Measurements from ENCODE around the gene SPRTN. TPM values are rescaled to one million over a fixed set of nuclear protein-coding genes. Genes with fewer than 3 reads are reported as not detected.

The SPRTN gene
- total and polyA plus RNA-seq, 2 of the 8 experiments (the other 6 are each of a cell fraction or from before 2014, with no cell fraction given), result 6.6 to 15.1 TPM

DNA sequence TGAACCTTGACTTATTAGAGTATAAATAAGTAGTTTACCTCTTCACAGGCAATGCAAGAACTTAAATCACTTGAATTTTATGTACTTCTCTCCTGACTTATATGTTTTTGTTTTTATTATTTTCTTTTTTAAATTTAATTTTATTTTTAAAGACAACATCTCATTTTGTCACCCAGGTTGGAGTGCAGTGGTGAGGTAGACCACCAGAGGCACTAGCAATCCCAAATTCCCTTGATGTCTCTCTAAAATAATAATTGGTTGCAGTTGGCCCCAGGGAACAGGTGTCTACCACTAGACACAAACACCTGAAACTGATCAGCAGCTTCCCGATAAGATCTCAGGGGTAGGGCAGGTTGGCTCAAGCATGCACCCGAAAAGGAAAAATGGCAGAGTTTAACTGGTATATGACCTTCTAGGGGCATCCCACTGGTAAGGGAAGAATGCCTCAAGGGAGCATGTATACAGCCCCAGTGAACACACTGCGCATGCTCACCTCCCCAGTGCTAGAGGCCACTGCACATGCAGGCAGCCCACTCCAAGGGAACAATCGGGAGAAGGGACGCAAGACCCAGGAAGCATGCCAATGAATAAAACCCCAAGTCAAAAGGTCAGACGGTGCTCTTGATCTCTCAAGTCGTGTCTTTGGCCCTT lies 15.1 kb upstream of the SPRTN start:
- no peak overlapping the region for H3K18ac ChIP-seq (ENCODE audit: extremely low read depth, low read length)
- DNase-seq (ENCODE audit: low read depth in 1 of 2, low spot score in 2 of 2) (no peak), FAIRE-seq (no peak)
- H3K14ac ChIP-seq (ENCODE audit: insufficient read length), result no peak overlapping the region
- H2BK20ac ChIP-seq (ENCODE audit: low read length), result no peak overlapping the region
- H2AK5ac ChIP-seq (ENCODE audit: low read depth, low read length), result no peak overlapping the region
- H3K23ac ChIP-seq (ENCODE audit: insufficient read length), result no peak overlapping the region
- no peak overlapping the region for H2AFZ ChIP-seq (ENCODE audit: low read length)
- no peak overlapping the region for H4K8ac ChIP-seq (ENCODE audit: extremely low read depth, insufficient read depth, low read length)
- H3K79me1 ChIP-seq (ENCODE audit: low read depth, low read length), result no peaks in the 10 kb centered on the region
- H3K79me2 ChIP-seq (ENCODE audit: control insufficient read depth in 1 of 2, insufficient read depth in 2 of 2, low read length in 2 of 2), result no peaks in the 10 kb centered on the region
- no peak overlapping the region for H3K4ac ChIP-seq (replicated peaks; ENCODE audit: insufficient read length, low read depth, low read length)
- no peak overlapping the region for H2BK120ac ChIP-seq (replicated peaks; ENCODE audit: low read depth, low read length)
- no peaks in the 10 kb centered on the region for H3K9me3 ChIP-seq (ENCODE audit: insufficient read depth in 2 of 2, low read depth in 1 of 2, low read length in 1 of 2)
- H3K27me3 ChIP-seq (replicated peaks in 1 of 4; ENCODE audit: control insufficient read depth in 3 of 4, extremely low read depth in 1 of 4, insufficient read depth in 3 of 4, low read length in 3 of 4), result no peaks in the 10 kb centered on the region
- H3K4me1 ChIP-seq (replicated peaks in 1 of 4; ENCODE audit: control insufficient read depth in 3 of 4, insufficient read depth in 4 of 4, low read length in 3 of 4), result no peaks in the 10 kb centered on the region
- H4K20me1 ChIP-seq (replicated peaks in 1 of 2; ENCODE audit: control insufficient read depth in 1 of 2, insufficient read depth in 2 of 2, low read length in 2 of 2), result peaks cover 2 to 3% of the 10 kb centered on the region in 2 experiments
- H3K4me3 ChIP-seq (ENCODE audit: extremely low read depth in 1 of 4, insufficient read depth in 2 of 4, low read depth in 3 of 4, low read length in 4 of 4), result no peak overlapping the region
- H3K4me2 ChIP-seq (ENCODE audit: insufficient read depth in 1 of 2, low read depth in 2 of 2, low read length in 2 of 2), result no peak overlapping the region
- H3K9ac ChIP-seq (replicated peaks in 1 of 4; ENCODE audit: extremely low read depth in 1 of 4, low read depth in 3 of 4, low read length in 3 of 4), result no peak overlapping the region
- no peak overlapping the region for H3K27ac ChIP-seq (ENCODE audit: low read depth, low read length)
- no peak overlapping the region for H4K5ac ChIP-seq (ENCODE audit: insufficient read length, low read depth, low read length)
- no peak overlapping the region for H3K56ac ChIP-seq (replicated peaks; ENCODE audit: insufficient read length, low read depth, low read length)
- POLR2A ChIA-PET (ENCODE audit: partially characterized antibody), result no interaction called here
- CTCF ChIA-PET (ENCODE audit: partially characterized antibody), result no interaction called here
- H3K23me2 ChIP-seq (ENCODE audit: low read depth, low read length), result no peaks in the 10 kb centered on the region
- H2BK5ac ChIP-seq (ENCODE audit: low read depth, low read length), result no peak overlapping the region
- TF ChIP-seq GABPA (IDR thresholded peaks at IDR 0.05; ENCODE audit: borderline replicate concordance, insufficient read depth, low read length) (no peak), SP1 (IDR thresholded peaks at IDR 0.05; ENCODE audit: low read depth, low read length) (no peak), RAD21 (IDR thresholded peaks at IDR 0.05 in 1 of 2, conservative IDR thresholded peaks at IDR 0.05 in 1 of 2; ENCODE audit: low read depth in 2 of 2, low read length in 2 of 2) (no peak), SP2 (IDR thresholded peaks at IDR 0.05; ENCODE audit: low read length) (no peak)
- TF ChIP-seq, protein P1, sequence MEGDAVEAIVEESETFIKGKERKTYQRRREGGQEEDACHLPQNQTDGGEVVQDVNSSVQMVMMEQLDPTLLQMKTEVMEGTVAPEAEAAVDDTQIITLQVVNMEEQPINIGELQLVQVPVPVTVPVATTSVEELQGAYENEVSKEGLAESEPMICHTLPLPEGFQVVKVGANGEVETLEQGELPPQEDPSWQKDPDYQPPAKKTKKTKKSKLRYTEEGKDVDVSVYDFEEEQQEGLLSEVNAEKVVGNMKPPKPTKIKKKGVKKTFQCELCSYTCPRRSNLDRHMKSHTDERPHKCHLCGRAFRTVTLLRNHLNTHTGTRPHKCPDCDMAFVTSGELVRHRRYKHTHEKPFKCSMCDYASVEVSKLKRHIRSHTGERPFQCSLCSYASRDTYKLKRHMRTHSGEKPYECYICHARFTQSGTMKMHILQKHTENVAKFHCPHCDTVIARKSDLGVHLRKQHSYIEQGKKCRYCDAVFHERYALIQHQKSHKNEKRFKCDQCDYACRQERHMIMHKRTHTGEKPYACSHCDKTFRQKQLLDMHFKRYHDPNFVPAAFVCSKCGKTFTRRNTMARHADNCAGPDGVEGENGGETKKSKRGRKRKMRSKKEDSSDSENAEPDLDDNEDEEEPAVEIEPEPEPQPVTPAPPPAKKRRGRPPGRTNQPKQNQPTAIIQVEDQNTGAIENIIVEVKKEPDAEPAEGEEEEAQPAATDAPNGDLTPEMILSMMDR (IDR thresholded peaks at IDR 0.05; ENCODE audit: control extremely low read depth in 1 of 3, insufficient read depth in 1 of 3, low read depth in 1 of 3, low read length in 3 of 3), result peak in 1 of 3 experiments; percentile 9; a peak in 1 of 4 replicates
- H3K36me3 ChIP-seq (ENCODE audit: control insufficient read depth in 2 of 4, insufficient read depth in 4 of 4, low read length in 3 of 4), result no peaks in the 10 kb centered on the region
- H4K91ac ChIP-seq (replicated peaks; ENCODE audit: insufficient read length, low read length), result no peak overlapping the region
- WGBS, 2 experiments (ENCODE audit: extremely low coverage in 1 of 2, insufficient coverage in 1 of 2, insufficient read length in 1 of 2, insufficient replicate concordance in 2 of 2, low coverage in 1 of 2, low lambda C conversion rate in 2 of 2, missing lambda C conversion rate in 1 of 2), result 84% methylated on average over 7 of the region's 7 CpGs; no CpG with 5 or more reads in 1 of the 2 experiments
- H2BK15ac ChIP-seq (ENCODE audit: low read length), result no peak overlapping the region
- H2BK12ac ChIP-seq (ENCODE audit: low read depth, low read length), result no peak overlapping the region
